Right lung (tissue), 5 donors: Measurements from ENCODE around the gene HSD17B12. TPM values are rescaled to one million over a fixed set of nuclear protein-coding genes. Genes with fewer than 3 reads are reported as not detected.

ENCODE experiments used
- DNase-seq, 2 donors: peaks; one replicate each; pipeline ENCODE4 v3.0.0-alpha.2; 2013
- polyA plus RNA-seq, 5 donors: library from polyadenylated mRNA; unstranded; fragments of 120-200 nt; gene quantifications; one replicate each; pipeline versions ENCODE4 v1.2.1 to v1.2.3, GENCODE V29; 2013; ENCODE audit warnings: inconsistent platforms in 1 of 5, low replicate concordance in 1 of 5; ENCODE audit not compliant: insufficient read length in 5 of 5, insufficient read depth in 1 of 5

HSD17B12 gene
- polyA plus RNA-seq, 5 donors: 51.6 to 88.5 (median 74.6) TPM

DNA sequence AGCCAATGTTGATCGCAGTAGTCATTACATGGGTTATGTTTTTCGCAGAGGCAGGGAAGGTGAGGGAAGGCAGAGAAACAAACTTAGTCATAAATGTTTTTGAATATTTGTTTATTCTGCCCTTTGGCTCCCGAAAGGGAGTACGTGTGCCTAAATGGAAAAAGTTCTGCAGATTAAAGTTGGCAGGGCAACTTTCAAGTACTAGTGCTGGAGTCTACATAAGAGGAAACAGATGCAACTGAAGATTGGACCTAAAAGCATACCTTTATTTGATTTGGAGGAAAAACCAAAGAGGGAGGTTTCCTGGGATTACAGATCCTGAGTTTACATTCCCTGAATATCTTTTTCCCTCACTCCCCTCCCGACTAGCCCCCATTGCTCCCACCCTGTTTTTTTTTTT, 5.7 kb downstream of the HSD17B12 start:
- no peak for DNase-seq

DNA sequence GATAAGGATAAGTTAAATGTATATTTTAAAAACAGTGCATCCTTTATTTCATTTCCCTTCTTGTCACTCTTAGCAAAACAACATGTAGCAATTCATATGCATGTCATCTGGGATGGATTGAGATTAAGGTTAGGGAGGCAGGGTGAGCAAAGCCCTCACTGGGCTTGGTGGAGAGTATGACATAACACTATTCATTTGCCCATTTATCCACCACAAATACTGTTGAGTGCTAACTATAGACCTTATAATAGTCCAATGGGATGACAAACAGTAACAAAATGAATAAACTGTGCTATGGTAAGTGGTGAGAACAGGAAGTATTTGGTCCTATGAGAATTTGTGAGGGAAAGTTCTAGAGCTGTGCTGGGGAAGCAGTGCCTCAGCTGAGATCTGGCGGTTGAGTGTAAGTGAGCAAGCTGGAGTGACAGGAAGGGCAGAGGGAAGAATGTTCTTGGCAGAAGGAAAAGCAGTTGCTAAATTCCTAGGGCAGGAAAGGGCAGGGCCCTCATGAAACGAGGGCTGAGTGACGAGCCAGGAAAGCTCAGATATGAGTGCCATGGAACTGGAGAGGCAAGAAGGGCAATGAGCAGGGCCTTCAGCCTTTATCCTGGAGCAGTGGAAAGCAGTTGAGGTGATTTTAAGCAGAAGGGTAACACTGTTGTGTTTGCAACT, 6.7 kb downstream of the HSD17B12 start:
- no peak for DNase-seq

DNA sequence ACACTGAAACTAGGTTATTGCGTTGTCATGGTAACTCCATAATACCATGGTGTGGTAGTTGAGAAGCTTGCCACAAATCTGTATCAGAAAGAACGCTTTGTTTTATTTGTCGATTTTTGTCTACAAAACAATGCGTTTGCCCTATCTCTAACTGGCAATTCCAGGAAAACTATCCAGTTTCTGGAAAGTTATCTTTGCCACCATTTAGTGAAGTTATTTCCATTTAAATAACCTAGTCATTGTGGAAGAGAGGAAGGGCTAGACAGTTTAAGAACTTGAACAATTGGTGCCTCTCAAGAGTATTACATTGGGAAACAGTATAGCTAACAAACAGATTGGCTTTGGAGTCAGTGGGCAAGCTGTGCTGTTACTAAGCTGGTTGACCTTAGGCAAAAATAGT, 7.9 kb downstream of the HSD17B12 start:
- DNase-seq: no peak

DNA sequence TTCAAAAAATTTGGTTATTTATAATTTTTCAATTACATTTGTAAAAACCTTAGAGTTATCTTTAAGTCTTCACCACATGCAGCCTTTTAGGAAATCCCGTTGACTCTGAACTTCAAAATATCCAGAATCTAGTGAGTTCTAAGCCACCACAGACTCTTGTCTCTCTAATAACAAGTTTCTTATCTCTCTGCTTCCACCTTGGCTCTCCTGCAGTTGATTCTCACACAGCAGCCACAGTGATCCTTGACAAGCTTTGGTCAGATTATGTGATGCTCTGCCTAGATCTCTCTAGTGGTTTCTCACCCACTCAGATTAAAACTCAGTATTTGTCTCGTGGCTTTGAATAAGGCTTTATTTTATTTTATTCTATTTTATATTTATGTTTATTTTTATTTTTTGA, 8.6 kb downstream of the HSD17B12 start:
- no peak for DNase-seq

DNA sequence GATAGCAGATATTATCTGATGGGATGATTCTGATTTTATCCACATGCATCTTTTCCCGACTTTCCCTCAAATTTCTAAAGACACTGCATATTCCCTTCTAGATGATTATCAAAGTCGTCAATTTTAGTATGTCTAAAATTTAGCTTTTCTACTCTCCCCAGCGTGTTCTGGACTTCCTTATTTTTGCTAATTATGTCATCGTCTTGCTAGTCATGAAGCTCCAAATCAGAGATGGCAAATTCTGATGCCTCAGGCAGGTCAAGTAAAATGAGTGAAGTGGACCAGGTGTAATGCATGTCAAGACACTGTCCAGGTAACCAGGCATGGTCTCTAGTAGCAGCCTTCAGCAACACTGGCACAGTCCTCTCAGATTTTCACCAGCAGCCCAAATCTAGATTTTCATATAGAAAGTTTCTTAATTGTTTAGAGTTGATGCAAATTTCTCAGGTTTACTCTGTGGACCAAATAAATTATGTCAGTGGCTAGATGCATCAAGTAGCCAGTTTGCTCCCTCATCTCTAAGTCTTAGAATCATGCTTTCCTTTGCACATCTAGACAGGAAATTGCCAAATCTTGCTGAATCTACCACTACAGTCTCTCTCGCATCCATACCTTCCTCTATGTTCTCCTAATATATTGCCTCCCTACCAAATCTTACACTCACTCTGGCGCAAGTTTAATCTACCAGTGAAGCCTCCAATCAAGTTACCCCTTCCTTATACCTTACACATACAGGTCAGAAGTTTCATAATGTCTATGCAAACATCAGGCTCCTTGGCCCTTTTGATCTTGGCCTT, 10.6 kb downstream of the HSD17B12 start:
- no peak for DNase-seq

DNA sequence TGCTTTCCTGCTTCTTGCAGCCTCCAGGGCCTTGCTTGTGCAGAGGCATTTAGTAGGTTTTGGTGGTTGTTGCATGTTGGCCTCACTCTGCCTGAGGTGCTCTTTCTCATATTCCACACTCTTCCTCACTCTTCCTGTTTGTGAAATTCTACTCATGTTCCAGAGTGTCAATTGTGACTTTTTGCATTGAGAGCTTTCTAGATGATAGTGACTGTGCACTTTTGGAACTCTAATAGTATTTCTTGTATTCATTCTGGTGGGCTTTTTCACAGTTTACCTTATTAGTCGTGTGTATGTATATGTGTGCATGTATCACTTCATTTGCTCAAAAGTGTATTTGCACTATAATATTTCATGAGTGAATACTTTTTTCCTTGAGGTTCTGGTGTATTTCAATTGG, 11.3 kb downstream of the HSD17B12 start:
- no peak for DNase-seq

DNA sequence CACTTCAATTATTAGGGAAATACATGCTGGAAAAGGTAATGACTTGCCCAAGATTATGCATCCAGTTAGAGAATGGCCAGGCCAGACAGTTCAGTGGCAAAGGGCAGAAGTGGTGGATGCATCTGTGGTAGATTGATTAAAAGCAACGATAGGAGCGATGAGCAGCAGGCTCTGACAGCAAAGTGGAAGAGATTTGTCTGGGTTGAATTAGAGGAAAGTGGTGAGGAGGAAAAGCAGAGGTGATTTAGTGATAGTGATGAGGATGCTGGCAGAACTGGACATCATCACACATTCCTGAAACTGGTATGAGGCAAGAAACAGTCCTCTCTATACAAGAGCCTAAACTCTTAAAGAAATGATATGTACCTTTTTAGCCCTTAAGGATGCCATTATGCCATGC, 12.5 kb downstream of the HSD17B12 start:
- DNase-seq: no peak

DNA sequence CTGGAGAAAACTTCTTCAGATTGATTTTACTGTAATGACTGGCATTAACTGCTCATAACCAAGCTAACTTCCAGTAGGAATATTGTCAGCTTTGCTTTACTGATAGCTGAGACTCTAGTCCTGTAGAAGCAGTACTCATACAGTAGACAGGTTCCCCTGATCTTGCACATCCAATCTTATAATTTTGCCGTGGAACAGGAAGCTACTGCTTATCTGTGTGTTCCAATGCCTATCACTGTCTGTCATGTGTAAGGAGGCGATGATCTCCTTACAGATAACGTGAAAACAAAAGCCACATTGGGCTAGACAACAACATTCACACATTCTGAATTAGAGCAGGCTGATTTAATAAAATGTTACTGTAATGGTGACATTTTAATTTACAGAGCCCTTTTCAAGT, 13.2 kb downstream of the HSD17B12 start:
- no peak for DNase-seq

DNA sequence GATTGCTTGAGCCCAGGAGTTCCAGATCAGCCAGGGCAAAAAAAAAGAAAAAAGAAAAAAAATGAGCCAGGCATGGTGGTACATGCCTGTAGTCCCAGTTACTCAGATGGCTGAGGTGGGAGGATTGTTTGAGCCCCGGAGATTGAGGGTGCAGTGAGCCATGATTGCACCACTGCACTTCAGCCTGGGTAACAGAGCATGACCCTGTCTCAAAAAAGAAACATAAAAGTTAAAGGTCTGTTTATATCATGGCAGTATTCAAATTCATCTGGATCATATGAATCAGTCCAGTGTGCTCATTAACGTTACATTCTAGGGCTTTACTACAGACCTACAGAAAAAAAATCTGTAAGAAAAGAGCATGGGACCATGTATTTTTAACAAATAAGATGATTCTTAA, 13.9 kb downstream of the HSD17B12 start:
- no peak for DNase-seq

DNA sequence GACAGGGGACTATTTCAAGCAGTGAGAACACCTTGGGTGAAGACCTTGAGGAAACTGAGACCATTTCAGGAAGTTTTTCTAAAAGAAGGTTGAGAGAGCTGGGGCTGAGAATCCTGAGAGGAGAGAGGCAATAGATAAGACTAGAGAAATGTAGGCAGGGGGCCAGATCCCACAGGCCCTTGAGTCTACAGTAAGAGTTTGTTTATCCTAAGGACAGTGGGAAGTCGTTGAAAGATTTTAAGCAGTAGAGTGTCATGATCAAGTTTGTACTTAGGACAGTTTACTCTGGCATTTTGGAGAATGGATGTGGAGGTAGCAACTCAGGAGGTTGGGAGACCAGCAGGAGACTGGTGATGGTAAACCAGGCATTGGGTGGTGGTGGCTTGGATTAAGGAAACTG, 17.1 kb downstream of the HSD17B12 start:
- DNase-seq: no peak

DNA sequence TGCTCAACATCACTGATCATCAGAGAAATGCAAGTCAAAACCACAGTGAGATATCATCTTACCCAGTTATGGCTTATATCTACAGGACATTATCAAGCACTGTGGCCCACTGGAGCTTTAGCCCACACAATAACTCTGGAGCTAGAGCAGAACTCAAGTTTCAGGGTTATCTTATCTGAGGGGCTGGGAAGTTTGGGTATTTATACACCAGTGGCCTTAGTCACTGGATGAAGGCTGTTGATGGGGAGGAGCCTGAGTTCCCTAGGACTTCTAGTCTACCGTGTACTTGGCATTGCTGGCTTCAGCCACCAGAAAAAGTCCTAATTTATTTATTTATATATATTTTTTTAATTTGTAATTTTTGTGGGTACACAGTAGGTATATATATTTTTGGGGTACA, 19.3 kb downstream of the HSD17B12 start:
- DNase-seq: no peak

DNA sequence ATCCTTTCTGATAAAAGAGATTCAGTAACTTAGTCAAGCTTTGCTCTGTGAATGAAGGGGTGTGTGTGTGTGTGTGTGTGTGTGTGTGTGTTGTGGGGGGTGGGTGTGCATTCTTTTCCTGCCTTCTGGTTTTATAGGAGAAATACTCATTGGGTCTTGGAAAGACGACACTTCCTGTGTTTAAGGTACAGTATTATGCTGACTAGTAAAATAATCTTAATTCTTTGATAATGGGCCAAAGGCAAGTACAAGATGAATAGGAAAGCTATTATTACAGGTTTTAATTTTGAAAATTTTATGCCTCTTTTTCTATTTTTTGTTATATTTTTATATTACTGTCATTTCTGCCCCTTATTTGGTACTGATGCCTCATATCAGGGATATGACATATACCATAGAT, 26.1 kb downstream of the HSD17B12 start:
- no peak for DNase-seq

DNA sequence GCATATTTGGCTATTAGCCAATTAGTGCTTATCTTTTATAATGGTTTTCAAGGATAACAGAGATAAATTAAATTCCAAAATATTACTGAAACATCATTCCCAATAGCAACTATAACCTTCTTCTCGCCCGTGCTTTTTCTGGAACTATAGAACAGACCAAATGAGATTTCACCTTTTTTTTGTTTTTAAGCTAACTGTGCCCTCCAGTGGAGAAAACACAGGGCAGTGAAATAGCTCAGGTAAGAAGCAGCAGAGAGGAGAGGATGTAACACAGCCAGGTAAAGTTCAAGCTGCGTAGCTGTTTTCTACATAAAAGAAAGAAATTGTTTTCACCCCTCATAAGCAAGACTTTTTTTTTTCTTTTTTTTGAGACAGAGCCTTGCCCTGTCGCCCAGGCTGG, 28.2 kb downstream of the HSD17B12 start:
- DNase-seq: no peak

DNA sequence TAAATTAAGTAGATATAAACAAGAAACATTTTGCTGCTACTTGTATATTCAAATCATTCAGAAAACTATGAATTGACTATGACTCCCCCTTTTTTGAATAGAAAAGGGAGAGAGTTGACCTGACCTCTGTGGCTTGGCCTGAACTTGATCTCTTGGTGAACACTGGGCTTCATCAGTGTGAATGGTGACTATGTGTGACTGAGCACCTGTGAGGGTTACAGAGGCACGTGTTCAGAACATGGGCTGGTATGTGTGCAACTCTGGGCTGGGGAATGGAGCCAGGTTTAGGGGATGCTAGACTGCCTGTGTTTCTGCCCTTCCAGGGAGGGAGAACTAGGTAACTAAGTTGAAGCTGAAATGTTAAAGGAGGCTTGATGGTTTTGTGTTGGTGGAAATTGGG, 29.2 kb downstream of the HSD17B12 start:
- no peak for DNase-seq

DNA sequence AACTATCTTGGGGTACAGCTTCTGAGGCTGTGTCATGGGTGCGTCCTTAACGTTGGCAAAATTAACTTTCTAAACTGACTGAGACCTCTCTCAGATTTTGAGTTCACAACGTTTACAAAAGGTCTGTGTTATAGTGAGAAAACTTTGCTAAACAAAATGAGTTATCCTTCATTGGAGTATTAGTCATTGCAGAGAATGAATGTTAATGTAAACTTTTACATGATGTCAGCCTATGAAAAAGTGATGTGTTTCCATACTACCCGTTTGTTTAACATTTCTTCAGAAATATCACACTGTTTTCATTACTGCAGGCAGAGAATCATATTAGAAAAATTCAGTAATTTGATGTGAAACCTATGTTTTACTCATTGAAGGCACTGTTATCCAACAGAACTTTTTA, 32.1 kb downstream of the HSD17B12 start:
- DNase-seq: no peak

DNA sequence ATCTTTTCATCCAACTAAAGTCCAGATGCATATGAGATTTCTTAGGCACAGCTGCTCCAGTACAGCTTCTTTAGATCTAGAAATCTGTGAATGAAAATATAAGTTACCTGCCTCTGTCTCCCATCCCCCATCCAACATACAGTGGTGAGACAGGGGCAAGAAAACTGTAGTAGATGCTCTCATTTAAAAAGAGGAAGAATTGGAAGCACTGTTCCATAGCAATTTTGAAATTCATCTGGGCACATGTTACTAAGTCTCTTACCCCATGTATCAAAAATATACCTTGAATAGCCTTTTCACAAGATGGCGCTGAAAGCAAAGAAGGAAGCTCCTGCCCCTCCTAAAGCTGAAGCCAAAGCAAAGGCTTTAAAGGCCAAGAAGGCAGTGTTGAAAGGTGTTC, 37.8 kb downstream of the HSD17B12 start:
- no peak for DNase-seq

DNA sequence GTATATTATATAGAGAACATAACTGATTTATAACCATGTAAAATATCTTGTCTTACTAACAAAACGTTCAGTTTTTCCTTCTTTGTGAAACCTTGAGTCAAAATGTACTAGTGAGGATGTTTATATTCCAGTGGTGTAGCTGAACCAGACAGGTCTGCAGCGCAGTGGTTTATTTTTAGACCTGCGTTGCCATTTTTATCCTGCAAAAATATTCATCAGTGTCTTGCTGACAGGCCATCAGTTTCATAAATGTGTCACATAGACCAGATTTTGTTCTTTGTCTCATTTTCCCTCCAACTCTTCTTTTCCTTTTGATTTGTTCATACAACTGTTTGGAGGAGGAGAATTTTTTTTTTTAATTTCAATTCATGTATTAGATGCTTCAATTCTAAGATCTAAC, 43.1 kb downstream of the HSD17B12 start:
- DNase-seq: no peak

DNA sequence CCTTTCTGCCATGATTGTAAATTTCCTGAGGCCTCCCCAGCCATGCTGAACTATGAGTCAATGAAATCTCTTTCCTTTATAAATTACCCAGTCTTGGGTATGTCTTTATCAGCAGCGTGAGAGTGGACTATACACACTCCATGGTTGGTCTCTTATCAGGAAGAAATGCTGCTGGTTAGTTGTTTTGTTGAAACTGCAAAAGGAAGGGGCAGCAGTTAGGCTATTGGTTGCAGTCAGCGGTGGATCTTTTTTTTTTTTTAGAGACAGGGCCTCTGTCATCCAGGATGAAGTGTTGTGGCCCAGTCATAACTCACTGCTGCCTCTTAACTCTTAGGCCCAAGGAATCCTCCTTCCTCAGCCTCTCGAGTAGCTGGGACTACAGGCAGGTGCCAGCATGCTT, 51.7 kb downstream of the HSD17B12 start:
- DNase-seq: no peak

DNA sequence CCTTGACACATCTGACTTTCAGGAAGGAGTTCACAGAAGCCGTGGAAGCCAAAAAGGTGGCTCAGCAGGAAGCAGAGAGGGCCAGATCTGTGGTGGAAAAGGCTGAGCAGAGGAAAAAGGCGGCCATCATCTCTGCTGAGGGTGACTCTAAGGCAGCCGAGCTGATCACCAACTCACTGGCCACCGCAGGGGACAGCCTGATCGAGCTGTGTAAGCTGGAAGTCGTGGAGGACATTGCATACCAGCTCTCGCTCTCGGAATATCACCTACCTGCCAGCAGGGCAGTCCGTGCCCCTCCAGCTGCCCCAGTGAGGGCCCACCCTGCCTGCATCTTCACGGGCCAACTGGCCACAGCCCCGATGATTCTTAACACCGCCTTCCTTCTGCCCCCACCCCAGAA, 53.7 kb downstream of the HSD17B12 start:
- no peak for DNase-seq

DNA sequence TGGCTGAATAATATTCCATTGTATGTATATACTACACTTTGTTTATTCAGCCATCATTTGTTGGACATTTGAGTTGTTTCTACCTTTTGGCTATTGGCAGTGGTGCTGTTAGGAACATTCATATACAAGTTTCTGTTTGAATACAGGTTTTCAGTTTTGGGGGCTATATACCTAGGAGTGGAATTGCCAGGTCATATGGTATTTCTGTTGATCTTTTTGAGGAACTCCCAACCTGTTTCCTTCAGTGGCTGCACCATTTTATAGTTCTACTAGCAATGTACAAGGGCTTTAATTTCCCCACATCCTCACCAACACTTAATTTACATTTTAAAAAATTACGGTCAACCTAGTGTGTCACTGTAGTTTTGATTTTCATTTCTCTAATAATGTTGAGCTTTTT, 54.6 kb downstream of the HSD17B12 start:
- no peak for DNase-seq

DNA sequence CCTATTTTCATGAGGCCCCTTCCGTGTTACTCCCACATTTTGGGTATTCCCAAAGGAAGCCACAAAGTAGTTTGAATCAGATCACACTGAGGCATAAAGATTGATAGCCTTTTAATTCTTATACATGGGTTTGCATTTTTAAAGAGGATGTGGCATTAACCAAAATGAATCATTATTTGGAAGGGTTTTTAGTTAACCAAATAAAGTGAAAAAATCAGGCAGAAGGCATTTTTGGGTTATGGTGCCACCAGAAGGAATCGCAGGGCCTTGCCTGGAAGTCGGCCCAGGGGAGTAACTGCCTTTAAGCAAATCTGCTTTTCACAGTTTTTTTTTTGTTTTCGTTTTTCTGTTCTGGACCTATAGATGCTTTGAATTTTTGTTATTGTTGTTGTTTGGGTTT, 55.4 kb downstream of the HSD17B12 start:
- DNase-seq: no peak

DNA sequence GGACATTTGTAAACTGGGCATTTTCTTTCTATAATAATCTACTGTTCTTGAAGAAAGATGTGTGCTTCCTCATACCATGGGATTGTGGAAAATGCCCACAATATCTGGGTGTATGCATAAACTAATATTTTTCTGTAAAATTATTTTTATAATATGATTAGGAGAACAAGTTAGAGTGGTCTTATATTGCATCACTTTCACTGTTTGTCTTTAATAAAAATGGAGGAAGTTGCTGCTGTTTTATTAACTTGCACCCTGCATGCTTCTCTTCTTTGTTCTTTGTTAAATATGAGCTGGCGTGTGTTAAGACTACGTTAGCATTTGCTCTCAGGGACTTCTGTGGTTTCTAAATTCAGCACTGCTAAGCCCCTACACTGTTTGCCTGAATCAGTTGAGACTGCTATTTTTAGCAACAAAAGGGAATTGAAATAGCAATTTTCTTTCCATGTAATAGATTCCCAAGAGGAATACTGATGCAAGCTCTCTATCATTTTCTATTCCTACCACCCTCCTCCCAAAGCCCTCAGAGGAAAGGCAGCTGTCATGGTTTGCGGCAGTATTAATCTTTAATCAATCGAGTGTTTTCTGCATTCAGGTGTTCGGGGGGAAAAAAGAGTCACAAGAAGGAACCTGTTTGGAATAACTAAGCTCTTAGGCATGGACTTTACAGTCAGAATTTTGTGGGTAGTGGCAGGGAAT, 56.1 kb downstream of the HSD17B12 start:
- peak in 1 of 2 donors; percentile 18 for DNase-seq

DNA sequence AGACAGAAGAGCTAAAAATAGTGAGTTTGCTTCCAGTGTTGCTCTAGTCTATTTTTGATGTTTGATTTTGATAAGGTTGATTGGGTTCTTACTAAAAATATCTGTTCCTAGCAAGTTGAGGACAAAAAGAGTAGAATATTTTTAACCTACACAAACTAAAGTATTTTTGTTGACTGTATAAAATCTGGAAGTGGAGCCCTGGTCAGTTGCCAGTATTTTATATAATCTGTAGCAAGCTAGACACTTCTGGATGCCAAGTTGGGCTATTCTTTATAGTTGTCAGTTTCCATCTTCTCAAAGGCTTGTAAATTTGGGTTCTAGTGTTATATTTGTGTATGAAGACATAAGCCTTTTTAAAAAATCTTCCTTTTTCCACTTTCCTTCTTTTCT, 56.7 kb downstream of the HSD17B12 start:
- peak in 1 of 2 donors; percentile 7 for DNase-seq
